Left lobe of liver (tissue), 2 donors: ENCODE results near the gene TMEM221. TPM values are rescaled to one million over a fixed set of nuclear protein-coding genes. Genes with fewer than 3 reads are reported as not detected.

Source experiments
- ATAC-seq: fragments of 200-7000 bp; cut with Tn5 transposase; one replicate; pipeline ENCODE4 v1.9.1; 2020; ENCODE audit warnings: mild to moderate bottlenecking, moderate library complexity
- DNase-seq: peaks from one replicate; pipeline ENCODE4 v3.0.0-alpha.2; 2020; ENCODE audit warnings: low spot score
- total RNA-seq: library from RNA; stranded (reverse); gene quantifications from one replicate; pipeline ENCODE4 v1.2.1, GENCODE V29; 2021
- donor health status: DM: no; HTN: no; CAD: no; lungs with moderate emphysema.
- donor health status: DM: no; HTN: yes; CAD: no.

TMEM221 gene
- total RNA-seq, 1 donor from 2014 or later: 0.15 TPM

DNA sequence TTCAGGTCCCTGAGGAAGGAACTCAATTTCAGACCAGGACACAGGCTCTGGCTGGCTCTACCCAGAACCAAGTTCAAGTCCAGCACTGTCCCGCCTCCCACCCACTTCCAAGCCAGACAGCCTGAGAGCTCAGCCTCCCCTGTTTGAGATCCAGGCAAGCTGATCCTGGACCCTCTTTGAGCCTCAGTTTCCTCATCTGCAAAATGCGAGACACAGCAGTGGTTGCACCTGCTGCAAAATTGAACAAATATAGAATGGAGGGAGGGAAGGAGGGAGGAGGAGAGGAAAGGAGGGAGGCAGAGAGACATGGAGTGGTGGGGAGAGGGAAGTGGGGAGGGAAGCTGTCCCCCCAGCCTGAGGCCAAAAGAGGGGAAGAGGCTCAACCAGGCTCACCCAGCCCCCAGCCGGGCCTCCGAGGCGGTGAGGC, 751 bp downstream of the TMEM221 start:
- DNase-seq: no peak
- no peak for ATAC-seq

- no peak for ATAC-seq
These were observed 2.8 kb downstream of the TMEM221 start for GRCh38 chr19:17445526-17446165.

DNA sequence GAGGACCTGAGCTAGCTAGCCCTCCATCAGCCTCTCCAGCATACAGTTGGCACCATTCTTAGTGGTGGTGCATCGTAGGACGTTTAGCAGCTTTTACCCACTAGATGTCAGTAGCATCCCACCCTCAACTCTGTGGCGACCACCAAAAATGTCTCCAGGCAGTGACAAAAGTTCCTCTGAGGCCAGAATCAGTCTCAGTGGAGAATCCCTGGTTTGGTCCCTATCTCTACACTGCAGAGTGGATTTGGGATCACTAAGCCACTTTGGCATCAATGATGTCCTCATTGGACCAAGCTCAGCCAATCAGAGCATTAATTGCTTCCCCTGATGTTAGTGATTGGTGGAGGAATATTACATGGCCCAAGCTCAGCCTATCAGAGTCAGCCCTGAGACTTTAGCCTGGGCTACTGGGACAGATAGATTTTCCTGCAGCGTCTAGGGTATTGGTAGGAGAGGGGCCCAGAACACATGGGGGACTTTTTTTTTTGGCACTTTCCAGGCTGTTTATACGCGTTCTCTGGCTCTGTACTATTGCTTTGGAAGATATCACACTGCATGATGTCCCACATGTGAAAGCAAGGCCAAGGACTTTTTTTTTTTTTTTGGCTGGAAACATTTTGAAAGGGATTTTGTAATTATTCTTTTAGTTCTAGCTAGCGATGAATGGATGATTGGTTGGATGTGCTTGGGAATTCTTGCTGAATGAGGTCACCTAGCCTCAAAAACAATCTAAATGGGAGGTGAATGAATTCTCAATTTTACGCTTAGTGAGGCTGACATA, 7.0 kb downstream of the TMEM221 start:
- ATAC-seq (peak; percentile 60), DNase-seq (no peak)

More at GRCh38 chr19:17445526-17446165, 2.8 kb downstream of the TMEM221 start:
- DNase-seq: no peak

DNA sequence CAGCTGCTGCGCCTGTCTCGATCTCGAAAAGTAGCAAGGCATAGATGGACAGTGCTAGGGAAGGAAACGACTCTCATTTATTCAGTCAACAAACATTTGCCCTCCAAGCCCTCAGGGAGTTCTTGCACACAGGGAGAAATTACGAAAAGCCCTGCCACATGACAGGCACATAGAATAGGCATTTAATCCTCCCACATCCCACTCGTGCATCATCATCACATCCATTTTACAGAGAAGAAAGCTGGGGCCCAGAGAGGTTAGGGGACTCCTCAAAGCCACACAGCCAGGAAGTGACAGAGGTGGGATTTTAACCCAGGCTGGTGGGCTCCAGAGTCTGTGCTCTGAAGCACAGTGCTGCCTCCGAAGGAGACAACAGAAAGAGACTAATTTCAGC, 11.6 kb downstream of the TMEM221 start:
- ATAC-seq (no peak), DNase-seq (no peak)

DNA sequence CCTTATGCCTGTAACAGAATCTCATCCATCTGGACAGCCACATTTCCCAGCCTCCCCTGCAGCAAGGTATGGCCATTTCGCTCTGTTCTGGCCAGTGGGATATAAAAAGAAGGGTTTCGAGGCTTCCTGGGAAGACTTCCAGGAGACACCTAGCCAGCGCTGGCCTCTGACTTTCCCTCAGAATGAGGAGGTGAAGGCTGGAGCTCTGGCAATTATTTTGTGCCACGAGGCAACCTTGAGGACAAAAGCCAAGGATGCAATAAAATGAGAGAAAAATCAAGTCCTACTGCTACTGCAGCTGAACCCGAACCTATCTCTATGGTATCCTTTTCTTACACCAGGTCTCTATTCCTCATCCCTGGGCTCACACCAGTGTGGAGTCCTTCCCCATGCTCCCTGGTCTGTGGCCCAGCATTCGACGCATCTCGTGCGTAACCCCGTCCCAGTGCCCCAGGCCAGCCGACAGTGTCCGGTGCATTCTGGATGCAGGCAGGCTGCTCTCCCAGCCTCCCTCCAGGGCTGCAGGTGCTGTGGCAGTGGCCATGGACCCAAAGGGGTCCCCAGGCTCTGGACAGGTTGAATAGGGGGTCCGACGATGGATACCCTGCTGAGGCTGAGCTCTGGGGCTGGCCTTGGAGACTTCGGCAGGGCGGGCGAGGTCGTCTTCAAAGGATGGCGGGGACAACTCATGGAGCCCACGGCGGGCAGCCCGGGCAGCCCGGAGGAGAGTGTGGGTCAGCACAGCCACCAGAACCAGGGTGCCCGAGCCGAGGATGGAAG, 12.2 kb downstream of the TMEM221 start:
- DNase-seq (no peak), ATAC-seq (no peak)

GRCh38 chr19:17435218-17435617, 13.2 kb downstream of the TMEM221 start:
- ATAC-seq: peak; percentile 37
- no peak for DNase-seq

- no peak for ATAC-seq
- no peak for DNase-seq
These were observed 17.1 kb downstream of the TMEM221 start for GRCh38 chr19:17431417-17431816.

GRCh38 chr19:17429641-17430113, 18.8 kb downstream of the TMEM221 start:
- DNase-seq: no peak
- peak; percentile 20 for ATAC-seq

- DNase-seq (peak; percentile 47), ATAC-seq (peak; percentile 18)
These were observed 23.6 kb downstream of the TMEM221 start for GRCh38 chr19:17424743-17425365.

DNA sequence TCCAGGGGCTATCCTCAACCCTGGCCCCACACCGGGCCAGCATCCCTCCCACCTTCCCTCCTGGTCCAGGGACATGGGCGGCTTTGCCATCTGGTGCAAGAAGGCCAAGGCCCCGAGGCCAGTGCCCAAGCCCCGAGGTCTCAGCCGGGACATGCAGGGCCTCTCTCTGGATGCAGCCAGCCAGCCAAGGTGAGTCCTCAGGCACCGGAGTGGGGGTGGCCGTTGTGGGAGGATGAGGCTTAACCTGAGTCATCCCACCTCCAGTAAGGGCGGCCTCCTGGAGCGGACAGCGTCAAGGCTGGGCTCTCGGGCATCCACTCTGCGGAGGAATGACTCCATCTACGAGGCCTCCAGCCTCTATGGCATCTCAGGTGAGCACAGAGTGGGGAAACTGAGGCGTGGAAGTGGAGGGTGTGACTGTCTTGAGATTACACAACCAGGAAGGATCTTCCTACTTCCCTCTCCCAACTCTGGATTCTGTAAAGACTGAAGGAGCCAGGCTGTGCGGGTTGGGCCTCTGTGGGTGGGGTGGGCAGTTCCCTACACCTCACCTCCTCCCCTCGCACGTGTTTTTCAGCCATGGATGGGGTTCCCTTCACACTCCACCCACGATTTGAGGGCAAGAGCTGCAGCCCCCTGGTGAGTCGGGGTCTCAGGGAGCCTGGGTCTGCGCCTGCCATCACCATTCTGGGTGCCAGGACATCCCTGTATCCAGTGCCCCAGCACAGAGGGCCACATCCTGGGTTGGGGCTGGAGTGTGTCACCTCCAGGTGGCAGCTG, 24.8 kb downstream of the TMEM221 start:
- no peak for ATAC-seq

DNA sequence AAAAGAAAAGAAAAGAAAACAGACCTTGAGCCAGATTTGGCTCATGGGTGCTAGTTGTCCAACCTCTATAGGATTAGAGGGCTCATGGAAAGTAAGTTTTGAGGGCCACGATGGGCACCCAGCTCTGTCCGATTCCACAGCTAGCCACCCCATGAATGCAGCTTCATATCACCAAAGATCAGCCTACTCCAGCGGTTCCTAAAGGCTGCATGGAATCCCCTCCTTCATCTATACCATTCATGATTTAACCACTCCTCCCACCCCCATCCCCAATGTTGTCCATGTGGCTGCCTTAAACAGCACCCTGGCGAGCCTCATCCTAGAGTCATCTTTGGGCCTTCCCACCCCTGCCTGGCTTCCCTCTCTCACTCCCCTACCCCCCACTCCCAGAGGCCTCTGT, 26.5 kb downstream of the TMEM221 start:
- ATAC-seq: no peak
- no peak for DNase-seq

More for the DNA sequence above, 24.8 kb downstream of the TMEM221 start:
- DNase-seq: no peak

DNA sequence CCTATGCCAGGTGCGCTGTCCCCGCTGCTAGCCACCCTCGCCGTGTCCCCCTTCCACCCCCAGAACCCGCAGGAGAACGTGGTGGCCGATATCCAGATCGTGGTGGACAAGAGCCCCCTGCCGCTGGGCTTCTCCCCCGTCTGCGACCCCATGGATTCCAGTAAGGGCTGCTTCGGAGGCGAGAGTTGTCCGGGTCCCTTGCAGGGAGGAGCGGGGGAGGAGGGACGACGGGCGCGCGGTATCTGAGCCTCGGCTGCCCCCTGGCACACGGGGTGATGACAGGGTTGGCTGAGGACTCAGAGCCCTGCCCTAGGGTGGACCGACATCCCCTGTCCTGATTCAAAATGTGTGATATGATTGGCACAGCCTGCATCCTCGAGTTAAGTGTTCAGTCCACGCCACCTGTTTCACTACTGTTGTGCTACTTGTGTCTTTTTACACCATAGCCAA, 28.0 kb downstream of the TMEM221 start:
- ATAC-seq: peak; percentile 57
- peak; percentile 57 for DNase-seq

GRCh38 chr19:17419621-17420474, 28.6 kb downstream of the TMEM221 start, which contains the start of gene MVB12A:
Gene MVB12A (plus strand): TSS chr19:17420047. CDS start chr19:17420136, 89 bp downstream.
- ATAC-seq (peak; percentile 97), DNase-seq (peak; percentile 98)

GRCh38 chr19:17419154-17419620, 29.3 kb downstream of the TMEM221 start:
- DNase-seq (no peak), ATAC-seq (no peak)

DNA sequence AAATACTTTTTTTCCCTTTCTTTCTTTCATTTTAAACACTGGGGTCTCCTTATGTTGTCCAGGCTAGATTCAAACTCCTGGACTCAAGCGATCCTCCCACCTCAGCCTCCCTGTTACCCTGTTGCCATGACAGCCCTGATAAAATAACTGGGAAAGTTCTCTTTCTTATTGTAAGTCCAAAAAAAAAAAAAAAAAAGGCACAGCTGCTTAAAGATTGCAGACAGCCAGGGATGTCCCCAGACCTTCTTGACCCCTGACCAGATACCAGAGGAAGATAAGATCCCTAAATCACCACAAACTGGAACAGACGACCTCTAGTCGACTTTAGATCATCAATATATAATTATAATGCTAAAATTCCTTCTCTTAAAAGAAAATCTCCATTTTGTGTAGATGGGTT, 29.8 kb downstream of the TMEM221 start:
- ATAC-seq (no peak), DNase-seq (no peak)

DNA sequence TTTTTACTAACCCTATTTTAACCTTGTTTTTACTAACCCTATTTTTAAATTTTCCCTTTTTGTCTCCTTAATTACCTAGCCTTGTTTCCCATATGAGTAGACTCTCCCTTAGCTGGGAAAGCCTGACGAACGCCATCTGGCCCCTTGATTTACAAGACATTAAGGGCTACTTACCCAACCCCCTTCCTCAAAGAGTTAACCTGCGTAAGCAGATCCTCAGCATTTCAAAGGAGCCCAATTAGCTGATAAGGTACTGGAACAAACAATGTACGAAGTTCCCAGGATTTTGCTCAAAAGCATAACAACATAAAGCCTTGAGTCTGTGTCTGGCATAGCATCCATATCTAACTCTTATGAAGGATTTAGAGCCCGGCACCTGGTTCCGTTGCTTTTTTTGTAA, 33.3 kb downstream of the TMEM221 start:
- DNase-seq (no peak), ATAC-seq (no peak)

DNA sequence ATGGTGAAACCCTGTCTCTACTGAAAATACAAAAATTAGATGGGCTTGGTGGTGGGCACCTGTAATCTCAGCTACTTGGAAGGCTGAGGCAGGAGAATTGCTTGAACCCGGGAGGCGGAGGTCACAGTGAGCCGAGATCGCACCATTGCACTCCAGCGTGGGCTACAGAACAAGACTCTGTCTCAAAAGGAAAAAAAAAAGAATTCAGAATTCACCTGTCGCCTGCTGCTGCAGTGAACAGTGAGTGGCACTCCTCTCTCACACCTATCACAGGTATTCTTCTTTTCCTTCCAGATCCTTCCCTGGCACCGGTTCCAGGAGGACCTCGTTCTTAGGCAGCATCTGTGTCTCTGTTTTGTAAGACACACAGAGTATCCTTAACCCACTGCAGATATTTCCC, 34.4 kb downstream of the TMEM221 start:
- no peak for DNase-seq
- no peak for ATAC-seq

DNA sequence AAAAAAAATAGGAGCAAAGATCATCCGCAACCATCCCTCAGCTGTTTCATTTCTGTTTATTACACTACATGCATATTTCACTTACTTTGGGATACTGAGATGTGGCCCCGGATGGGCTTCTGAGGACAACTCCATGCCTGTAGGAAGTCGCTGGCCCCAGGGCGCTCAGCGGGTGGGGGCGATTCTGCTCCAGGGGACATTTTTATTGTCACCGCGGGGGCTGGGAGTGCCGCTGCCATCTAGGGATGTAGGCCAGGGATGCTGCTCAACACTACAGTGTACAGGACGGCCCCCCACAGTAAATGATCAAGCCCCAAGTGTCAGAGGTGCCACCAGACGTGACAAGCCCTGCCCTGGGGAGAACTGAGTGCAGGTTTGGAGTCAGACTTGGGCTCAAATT, 36.7 kb downstream of the TMEM221 start:
- no peak for DNase-seq
- no peak for ATAC-seq

DNA sequence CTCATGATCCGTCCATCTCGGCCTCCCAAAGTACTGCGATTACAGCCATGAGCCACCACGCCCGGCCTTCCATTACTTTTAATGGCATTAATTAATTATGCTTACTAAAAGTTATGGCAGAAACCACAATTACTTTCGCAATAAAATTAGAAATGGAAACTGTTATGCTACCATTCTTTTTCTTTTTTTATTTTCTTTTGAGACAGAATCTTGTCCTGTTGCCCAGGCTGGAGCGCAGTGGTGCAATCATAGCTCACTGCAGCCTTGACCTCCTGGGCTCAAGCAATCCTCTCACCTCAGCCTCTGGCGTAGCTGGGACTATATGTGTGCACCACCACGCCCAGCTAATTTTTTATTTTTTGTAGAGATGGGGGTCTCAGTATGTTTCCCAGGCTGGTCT, 38.5 kb downstream of the TMEM221 start:
- ATAC-seq (no peak), DNase-seq (no peak)
